ENCODE measurements around the gene ATG3.
"Not testable (repeated sequence)": the region's sequence is repeated elsewhere in the genome, so short reads cannot be mapped to it uniquely, and the experiment has no call there.

Gene ATG3

GRCh38 chr3:112524127-112524526, 37.6 kb downstream of the ATG3 start:
- H3K4me3 ChIP-seq (ENCODE audit: low read length in 2 of 2); H3K14ac ChIP-seq (ENCODE audit: low read length); H2BK5ac ChIP-seq (ENCODE audit: low read length); H3K79me1 ChIP-seq (ENCODE audit: low read depth, low read length); H4K91ac ChIP-seq (ENCODE audit: low read depth, low read length, poor library complexity); H2AK5ac ChIP-seq (ENCODE audit: low read depth, low read length); H3K4ac ChIP-seq (ENCODE audit: low read length); H3K4me2 ChIP-seq (ENCODE audit: insufficient read depth, low read length, poor library complexity, severe bottlenecking); H2BK120ac ChIP-seq (ENCODE audit: low read depth, low read length); H2BK12ac ChIP-seq (ENCODE audit: low read length); H3K4me1 ChIP-seq (ENCODE audit: control insufficient read depth in 2 of 2, insufficient read depth in 1 of 2, low read depth in 1 of 2, low read length in 2 of 2); H2BK15ac ChIP-seq (ENCODE audit: low read length); DNase-seq (ENCODE audit: low spot score); H2AFZ ChIP-seq (ENCODE audit: low read length); H3K9me3 ChIP-seq (replicated peaks in 1 of 2; ENCODE audit: control insufficient read depth in 2 of 2, insufficient read depth in 1 of 2, low read depth in 1 of 2, low read length in 2 of 2); H3K27me3 ChIP-seq (ENCODE audit: control insufficient read depth in 3 of 3, insufficient read depth in 3 of 3, low read depth in 1 of 3, low read length in 3 of 3); H4K8ac ChIP-seq (ENCODE audit: low read depth, low read length); H3K23ac ChIP-seq (ENCODE audit: low read depth, low read length, poor library complexity); H3K18ac ChIP-seq (ENCODE audit: low read length); H3K9ac ChIP-seq (ENCODE audit: low read depth, low read length, poor library complexity); H3K27ac ChIP-seq (replicated peaks; ENCODE audit: low read length): not testable (repeated sequence)
- peaks cover 2 to 22% of the 10 kb centered on the region in 2 donors for H3K36me3 ChIP-seq (replicated peaks in 1 of 2; ENCODE audit: control insufficient read depth in 2 of 2, insufficient read depth in 2 of 2, low read length in 2 of 2)
- WGBS, 2 donors (ENCODE audit: extremely low coverage in 2 of 2, insufficient read length in 2 of 2, insufficient replicate concordance in 1 of 2): no CpG with 5 or more reads among the region's 6 CpGs

GRCh38 chr3:112519424-112520001, 42.2 kb downstream of the ATG3 start:
- Histone ChIP-seq H3K4me1 (ENCODE audit: control insufficient read depth in 2 of 2, insufficient read depth in 1 of 2, low read depth in 1 of 2, low read length in 2 of 2) (no peaks in the 10 kb centered on the region), H3K4me2 (ENCODE audit: insufficient read depth, low read length, poor library complexity, severe bottlenecking) (no peak overlapping the region), H3K14ac (ENCODE audit: low read length) (no peak overlapping the region), H3K9ac (ENCODE audit: low read depth, low read length, poor library complexity) (no peak overlapping the region), H3K27ac (replicated peaks; ENCODE audit: low read length) (no peak overlapping the region), H3K4me3 (ENCODE audit: low read length in 2 of 2) (no peak overlapping the region), H3K23ac (ENCODE audit: low read depth, low read length, poor library complexity) (no peak overlapping the region), H3K4ac (ENCODE audit: low read length) (no peak overlapping the region), H4K8ac (ENCODE audit: low read depth, low read length) (no peak overlapping the region), H3K9me3 (replicated peaks in 1 of 2; ENCODE audit: control insufficient read depth in 2 of 2, insufficient read depth in 1 of 2, low read depth in 1 of 2, low read length in 2 of 2) (no peaks in the 10 kb centered on the region), H2BK120ac (ENCODE audit: low read depth, low read length) (no peak overlapping the region), H3K18ac (ENCODE audit: low read length) (no peak overlapping the region), H2AK5ac (ENCODE audit: low read depth, low read length) (no peak overlapping the region), H3K27me3 (ENCODE audit: control insufficient read depth in 3 of 3, insufficient read depth in 3 of 3, low read depth in 1 of 3, low read length in 3 of 3) (no peaks in the 10 kb centered on the region), H4K91ac (ENCODE audit: low read depth, low read length, poor library complexity) (no peak overlapping the region), H2BK15ac (ENCODE audit: low read length) (no peak overlapping the region), H2BK5ac (ENCODE audit: low read length) (no peak overlapping the region), H2BK12ac (ENCODE audit: low read length) (no peak overlapping the region), H2AFZ (ENCODE audit: low read length) (no peak overlapping the region), H3K36me3 (replicated peaks in 1 of 2; ENCODE audit: control insufficient read depth in 2 of 2, insufficient read depth in 2 of 2, low read length in 2 of 2) (no peaks in the 10 kb centered on the region), H3K79me1 (ENCODE audit: low read depth, low read length) (no peaks in the 10 kb centered on the region)
- DNase-seq (ENCODE audit: low spot score): peak; percentile 27
- WGBS, 2 donors (ENCODE audit: extremely low coverage in 2 of 2, insufficient read length in 2 of 2, insufficient replicate concordance in 1 of 2): no CpG with 5 or more reads among the region's 2 CpGs

- not testable (repeated sequence) for H2AK5ac ChIP-seq (ENCODE audit: low read depth, low read length); H3K4me1 ChIP-seq (ENCODE audit: control insufficient read depth in 2 of 2, insufficient read depth in 1 of 2, low read depth in 1 of 2, low read length in 2 of 2); H3K23ac ChIP-seq (ENCODE audit: low read depth, low read length, poor library complexity); DNase-seq (ENCODE audit: low spot score); H3K27ac ChIP-seq (replicated peaks; ENCODE audit: low read length); H3K4me3 ChIP-seq (ENCODE audit: low read length in 2 of 2); H2BK5ac ChIP-seq (ENCODE audit: low read length); H3K79me1 ChIP-seq (ENCODE audit: low read depth, low read length); H4K8ac ChIP-seq (ENCODE audit: low read depth, low read length); H4K91ac ChIP-seq (ENCODE audit: low read depth, low read length, poor library complexity); H2AFZ ChIP-seq (ENCODE audit: low read length); H2BK120ac ChIP-seq (ENCODE audit: low read depth, low read length); H3K9ac ChIP-seq (ENCODE audit: low read depth, low read length, poor library complexity); H3K27me3 ChIP-seq (ENCODE audit: control insufficient read depth in 3 of 3, insufficient read depth in 3 of 3, low read depth in 1 of 3, low read length in 3 of 3); H3K4ac ChIP-seq (ENCODE audit: low read length); H3K14ac ChIP-seq (ENCODE audit: low read length); H3K4me2 ChIP-seq (ENCODE audit: insufficient read depth, low read length, poor library complexity, severe bottlenecking); H3K9me3 ChIP-seq (replicated peaks in 1 of 2; ENCODE audit: control insufficient read depth in 2 of 2, insufficient read depth in 1 of 2, low read depth in 1 of 2, low read length in 2 of 2); H2BK12ac ChIP-seq (ENCODE audit: low read length); H2BK15ac ChIP-seq (ENCODE audit: low read length); H3K36me3 ChIP-seq (replicated peaks in 1 of 2; ENCODE audit: control insufficient read depth in 2 of 2, insufficient read depth in 2 of 2, low read length in 2 of 2); H3K18ac ChIP-seq (ENCODE audit: low read length)
- no CpG with 5 or more reads among the region's 3 CpGs for WGBS, 2 donors (ENCODE audit: extremely low coverage in 2 of 2, insufficient read length in 2 of 2, insufficient replicate concordance in 1 of 2)
These were observed 42.8 kb downstream of the ATG3 start for GRCh38 chr3:112518970-112519369.

GRCh38 chr3:112514527-112515128, 47.1 kb downstream of the ATG3 start:
- Histone ChIP-seq H2BK120ac (ENCODE audit: low read depth, low read length) (no peak overlapping the region), H2BK15ac (ENCODE audit: low read length) (no peak overlapping the region), H3K14ac (ENCODE audit: low read length) (no peak overlapping the region), H4K8ac (ENCODE audit: low read depth, low read length) (no peak overlapping the region), H4K91ac (ENCODE audit: low read depth, low read length, poor library complexity) (no peak overlapping the region), H3K79me1 (ENCODE audit: low read depth, low read length) (no peaks in the 10 kb centered on the region), H3K18ac (ENCODE audit: low read length) (no peak overlapping the region), H3K4ac (ENCODE audit: low read length) (no peak overlapping the region), H3K23ac (ENCODE audit: low read depth, low read length, poor library complexity) (no peak overlapping the region), H2AK5ac (ENCODE audit: low read depth, low read length) (no peak overlapping the region), H3K27me3 (ENCODE audit: control insufficient read depth in 3 of 3, insufficient read depth in 3 of 3, low read depth in 1 of 3, low read length in 3 of 3) (no peaks in the 10 kb centered on the region), H2AFZ (ENCODE audit: low read length) (no peak overlapping the region), H3K4me3 (ENCODE audit: low read length in 2 of 2) (no peak overlapping the region), H3K27ac (replicated peaks; ENCODE audit: low read length) (no peak overlapping the region), H3K36me3 (replicated peaks in 1 of 2; ENCODE audit: control insufficient read depth in 2 of 2, insufficient read depth in 2 of 2, low read length in 2 of 2) (no peaks in the 10 kb centered on the region), H2BK5ac (ENCODE audit: low read length) (no peak overlapping the region), H2BK12ac (ENCODE audit: low read length) (no peak overlapping the region), H3K9me3 (replicated peaks in 1 of 2; ENCODE audit: control insufficient read depth in 2 of 2, insufficient read depth in 1 of 2, low read depth in 1 of 2, low read length in 2 of 2) (peaks cover 0 to 4% of the 10 kb centered on the region in 2 donors), H3K4me1 (ENCODE audit: control insufficient read depth in 2 of 2, insufficient read depth in 1 of 2, low read depth in 1 of 2, low read length in 2 of 2) (no peaks in the 10 kb centered on the region), H3K9ac (ENCODE audit: low read depth, low read length, poor library complexity) (no peak overlapping the region), H3K4me2 (ENCODE audit: insufficient read depth, low read length, poor library complexity, severe bottlenecking) (no peak overlapping the region)
- WGBS, 2 donors (ENCODE audit: extremely low coverage in 2 of 2, insufficient read length in 2 of 2, insufficient replicate concordance in 1 of 2): no CpG with 5 or more reads among the region's 2 CpGs
- DNase-seq (ENCODE audit: low spot score): no peak
